NCI-H1694 (cell line): ENCODE measurements around the gene TMEM237.

Source experiments
- DNase-seq: peaks from one replicate; lab custom pipeline; 2025; lab: John Stamatoyannopoulos, UW

TMEM237 gene

DNA sequence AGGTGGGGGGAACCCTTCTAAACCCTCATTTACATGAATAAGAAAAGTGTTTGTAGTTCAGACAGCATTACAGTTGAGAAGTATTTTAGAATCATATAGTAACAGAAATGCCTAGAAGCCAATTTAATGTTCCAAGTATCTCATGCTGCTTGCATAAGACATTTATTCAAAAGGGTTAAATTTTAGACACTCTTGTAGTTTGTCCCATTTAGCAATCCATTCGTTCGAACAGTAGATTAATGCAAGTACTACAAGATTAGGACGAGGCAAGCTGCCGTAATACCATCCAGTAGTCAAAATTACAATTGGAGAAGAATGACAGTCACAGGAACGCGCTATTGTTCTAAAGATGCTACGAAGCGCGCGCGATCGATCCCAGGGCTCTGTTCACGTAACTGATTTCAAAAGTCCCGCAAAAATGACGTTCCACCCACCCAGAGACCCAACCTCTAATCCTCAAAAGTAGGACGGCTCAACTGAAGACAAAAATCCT, 1.2 kb downstream of the TMEM237 start:
- DNase-seq, result peak; percentile 81

DNA sequence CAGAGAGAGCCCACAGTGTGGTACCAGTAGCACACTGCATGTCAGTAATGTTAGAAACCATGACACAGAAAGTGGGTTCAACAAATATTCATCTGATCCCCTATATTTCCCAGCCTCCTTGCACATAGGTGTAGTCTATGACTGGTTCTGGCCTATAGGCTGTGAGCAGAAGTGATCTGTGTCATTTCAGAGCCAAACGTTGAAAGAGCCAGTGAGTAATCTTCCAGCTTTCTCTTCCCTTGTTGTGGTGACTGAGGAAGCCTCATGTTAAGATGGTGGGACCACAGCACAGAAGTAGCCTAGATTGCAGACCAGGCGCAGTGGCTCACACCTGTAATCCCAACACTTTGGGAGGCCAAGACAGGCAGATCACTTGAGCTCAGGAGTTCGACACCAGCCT, 4.1 kb downstream of the TMEM237 start:
- DNase-seq, result no peak

DNA sequence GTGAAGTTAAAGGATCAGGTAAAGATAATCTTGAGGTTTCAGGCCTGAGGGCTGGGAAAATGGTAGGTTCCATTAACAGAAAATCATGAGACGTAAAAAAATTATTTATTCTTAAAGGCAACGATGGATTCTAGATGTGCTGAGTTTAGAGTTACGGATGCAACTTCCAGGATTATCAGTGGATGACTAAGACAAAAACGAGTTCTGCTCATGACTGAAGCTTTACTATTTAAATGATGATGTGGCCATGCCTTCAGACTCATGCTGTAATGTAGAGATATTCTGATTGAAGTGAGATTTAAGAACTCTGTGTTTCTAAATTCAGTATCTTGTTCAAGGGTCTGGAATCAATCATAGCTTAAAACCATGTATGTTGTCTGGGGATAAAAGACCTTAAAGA, 5.0 kb downstream of the TMEM237 start:
- no peak for DNase-seq

DNA sequence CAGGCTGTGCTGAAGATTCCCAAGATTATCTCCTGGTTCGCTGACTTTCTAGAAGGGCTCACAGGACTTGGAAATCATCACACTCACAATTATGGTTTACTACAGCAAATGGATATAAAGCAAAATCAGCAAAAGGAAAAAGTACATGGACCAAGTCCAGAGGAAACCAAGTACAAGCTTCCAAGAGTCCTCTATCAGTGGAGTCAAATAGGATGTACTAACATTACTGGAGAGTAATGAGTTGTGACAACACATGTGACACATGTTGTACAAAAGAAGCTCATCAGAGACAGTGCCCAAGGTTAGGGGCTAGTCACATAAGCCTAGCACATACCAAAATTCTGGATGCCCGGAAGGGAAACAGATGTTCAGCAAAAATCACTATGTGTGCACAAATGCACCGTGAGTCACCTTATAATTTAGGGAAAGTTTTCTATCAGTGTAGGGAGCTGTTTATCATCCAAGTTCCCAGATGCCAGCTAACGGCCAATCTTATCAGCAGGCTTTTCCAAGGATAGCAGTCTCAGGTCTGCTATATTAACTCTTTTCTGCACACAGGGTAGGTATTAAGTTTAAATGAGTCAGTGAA, 9.5 kb downstream of the TMEM237 start:
- DNase-seq, result no peak

DNA sequence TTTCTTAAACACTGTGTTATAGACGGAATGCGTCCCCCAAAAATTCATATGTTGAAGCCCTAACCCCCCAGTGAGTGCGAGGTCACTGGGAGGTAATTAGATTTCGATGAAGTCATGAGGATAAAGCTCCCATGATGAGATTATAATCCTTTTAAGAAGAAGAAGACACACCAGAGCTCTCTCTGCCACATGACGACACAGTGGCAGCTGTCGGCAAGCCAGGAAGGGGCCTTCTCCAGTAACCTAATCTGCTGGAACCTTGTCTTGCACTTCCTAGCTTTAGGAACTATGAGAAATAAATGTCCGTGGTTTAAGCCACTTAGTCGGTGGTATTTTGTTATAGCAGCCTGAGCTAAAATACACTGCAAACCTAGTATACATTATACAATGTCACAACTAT, 12.3 kb downstream of the TMEM237 start:
- no peak for DNase-seq

DNA sequence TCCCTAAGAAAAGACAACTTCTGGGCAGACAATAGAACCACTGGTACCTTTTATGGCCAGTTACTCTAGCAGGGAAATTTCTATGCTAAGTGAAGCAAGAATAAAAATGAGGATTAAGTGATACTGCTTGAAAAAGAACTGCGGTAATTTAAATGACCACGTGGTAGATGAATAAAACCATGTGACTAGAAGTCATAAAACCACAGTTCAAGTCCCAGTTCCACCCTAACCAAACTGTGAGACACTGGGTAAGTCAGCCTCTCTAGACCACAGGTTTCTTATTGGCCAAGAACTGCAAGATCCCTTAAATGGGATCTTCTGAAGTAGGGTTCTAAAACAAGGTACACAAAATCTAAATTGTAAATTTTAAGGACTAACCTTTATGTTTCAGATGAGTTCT, 12.7 kb downstream of the TMEM237 start:
- no peak for DNase-seq

DNA sequence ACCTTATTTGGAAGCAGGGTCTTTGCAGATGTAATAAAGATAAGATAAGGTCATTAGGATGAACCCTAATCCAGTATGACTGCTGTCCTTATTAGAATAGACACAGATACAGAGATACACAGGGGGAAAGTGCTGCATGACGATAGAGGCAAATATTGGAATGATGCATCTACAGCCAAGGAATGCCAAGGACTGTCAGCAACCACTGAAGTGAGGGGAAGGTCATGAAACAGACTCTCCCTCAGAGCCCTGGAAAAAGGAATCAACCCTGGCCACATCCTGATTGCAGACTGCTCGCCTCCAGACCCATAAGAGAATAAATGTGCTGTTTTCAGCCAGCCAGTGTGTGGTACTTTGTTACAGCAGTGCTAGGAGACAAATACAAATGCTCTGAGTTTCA, 14.8 kb downstream of the TMEM237 start:
- no peak for DNase-seq

DNA sequence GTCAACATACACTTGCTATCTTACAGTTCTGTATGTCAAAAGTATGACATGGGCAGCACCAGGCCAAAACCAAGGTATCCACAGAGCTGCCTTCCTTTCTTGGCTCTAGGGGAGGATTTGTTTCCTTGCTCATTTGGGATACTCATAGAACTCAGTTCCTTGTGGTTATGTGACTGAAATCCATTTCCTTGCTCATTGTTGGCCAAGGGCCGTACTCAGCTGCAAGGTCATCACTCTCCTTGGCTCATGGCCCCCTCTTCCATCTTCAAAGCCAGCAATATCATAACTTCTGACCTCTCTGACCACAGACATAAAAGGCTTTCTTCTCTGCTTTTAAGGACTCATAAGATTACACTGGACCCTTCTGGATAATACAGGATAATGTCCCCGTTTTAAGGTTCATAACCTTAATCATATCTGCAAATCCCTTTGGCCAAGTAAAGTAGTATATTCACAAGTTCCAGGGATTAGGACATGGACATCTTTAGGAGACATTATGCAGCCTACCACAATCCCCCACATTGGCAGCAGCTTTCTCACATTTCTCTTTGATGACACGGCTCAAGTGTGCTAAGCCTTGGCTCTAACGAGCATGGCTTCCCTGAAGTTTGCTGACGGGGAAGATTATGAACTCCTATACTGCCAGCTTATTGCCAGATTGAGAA, 20.9 kb downstream of the TMEM237 start:
- no peak for DNase-seq

DNA sequence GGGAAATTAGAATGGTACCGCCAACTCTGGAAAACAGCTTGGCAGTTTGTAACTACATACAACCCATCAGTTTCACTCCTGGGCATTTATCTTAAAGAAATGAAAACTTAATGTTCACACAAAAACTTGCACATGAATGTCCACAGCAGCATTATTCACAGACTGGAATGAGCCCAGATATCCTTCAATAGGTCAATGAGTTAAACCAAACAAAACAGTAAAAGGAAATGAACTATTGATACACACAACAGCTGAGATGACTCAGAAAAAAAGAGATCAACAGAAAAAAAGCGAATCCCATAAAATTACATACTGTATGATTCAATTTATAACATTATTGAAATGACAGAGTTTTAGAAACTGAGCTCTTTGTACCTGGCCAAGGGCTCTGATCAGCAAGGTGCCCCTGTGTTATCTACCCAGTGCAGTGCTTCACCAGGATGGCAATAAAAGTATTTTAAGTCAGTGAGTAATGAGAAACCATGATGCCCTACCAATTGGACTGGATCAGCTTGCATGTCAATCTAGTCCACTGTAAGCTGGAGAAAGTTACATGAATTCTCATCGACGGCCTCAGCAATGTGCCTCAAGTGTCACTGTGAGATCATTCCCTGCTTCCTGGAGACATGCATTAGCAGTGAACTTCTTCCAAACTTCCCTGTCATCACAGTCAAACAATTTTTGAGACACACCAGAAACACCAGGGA, 21.9 kb downstream of the TMEM237 start:
- DNase-seq, result no peak

DNA sequence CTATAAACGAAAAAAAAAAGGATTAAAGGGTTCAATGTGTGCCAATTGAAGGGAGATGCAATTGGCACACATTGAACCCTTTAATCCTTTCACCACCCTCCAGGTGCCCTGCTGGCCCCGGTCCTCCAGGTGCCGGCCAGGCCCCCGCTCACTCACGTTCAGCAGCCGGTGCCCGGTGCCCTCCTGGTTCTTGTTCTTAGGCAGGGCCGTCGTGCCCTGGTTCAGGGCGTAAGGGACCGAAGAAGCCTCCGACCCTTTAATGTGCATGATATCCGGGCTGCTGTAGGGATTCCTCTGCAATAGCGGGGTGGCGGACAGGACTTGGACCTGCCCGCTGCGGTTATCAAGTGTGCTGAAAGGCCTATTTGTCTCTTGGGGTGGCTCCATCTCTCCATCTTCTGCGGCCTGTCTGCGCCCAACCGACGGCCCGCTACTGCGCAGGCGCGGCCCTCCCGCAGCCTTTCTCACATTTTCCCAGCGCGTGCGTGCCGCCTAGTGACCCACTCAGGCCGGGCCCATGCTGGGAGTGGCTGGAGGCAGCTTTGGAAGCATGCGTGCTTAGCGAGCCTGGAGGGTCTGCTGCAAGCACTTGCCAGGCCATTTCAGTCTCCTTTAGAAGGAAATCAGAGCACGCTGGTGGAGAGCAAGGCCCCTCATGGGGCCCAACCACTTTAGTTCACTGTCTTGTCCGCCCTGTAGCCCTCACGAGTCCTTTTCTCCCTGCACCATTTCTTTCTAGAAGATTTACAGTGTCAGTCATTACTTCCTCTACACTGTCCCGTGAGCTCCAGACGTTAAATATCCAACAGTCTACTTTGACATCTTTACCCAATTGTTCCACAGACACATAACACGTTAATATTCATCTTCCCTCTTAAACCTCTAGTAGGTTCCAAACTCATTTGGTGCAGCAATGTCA, 24.3 kb downstream of the TMEM237 start:
- no peak for DNase-seq

DNA sequence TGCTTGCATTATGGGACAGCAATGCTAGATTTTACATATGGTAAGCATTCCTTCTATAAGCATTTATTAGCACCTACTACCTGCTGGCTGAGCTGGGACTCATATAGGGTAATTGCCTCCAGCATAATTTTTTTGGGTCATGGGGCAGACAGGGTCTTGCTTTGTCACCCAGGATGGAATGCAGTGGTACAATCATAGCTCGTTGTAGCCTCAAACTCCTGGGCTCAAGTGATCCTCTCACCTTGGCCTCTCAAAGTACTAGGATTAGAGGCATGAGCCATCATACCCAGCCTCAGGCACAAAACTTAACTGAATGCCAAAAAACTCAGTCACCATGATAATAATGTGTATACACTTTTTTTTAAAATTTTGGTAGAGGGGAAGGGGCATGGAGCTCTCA, 35.3 kb downstream of the TMEM237 start:
- DNase-seq, result no peak

DNA sequence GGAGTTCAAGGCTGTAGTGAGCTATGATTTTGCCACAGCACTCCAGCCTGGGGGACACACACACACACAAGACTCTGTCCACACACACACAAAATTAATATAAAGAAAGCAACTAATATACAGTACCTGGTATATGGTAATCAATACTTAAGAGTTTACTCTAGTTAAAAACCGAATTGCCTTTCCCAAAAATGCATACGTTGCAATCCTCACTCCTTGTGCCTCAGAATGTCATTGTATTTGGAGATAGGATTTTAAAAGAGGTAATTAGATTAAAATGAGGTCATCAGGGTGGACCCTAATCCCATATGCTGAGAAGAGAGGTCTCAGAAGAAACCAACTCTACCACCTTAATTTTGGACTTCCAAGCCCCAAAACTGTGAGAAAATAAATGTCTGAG, 35.7 kb downstream of the TMEM237 start:
- DNase-seq, result no peak

DNA sequence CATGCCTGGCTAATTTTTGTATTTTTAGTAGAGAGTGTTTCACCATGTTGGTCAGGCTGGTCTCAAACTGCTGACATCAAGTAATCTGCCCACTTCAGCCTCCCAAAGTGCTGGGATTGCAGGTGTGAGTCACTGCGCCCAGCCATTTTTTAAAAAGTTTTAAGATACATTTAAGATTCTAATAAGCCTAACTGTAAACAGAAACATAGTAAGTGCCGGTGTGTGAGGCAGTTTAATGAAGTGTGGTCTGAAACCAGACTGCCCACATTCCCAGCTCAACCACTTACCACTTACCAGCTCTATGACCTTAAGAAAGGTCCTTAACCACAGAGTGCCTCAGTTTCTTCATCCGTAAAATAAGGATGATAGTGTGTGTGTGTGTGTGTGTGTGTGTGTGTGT, 42.4 kb downstream of the TMEM237 start:
- DNase-seq, result no peak

DNA sequence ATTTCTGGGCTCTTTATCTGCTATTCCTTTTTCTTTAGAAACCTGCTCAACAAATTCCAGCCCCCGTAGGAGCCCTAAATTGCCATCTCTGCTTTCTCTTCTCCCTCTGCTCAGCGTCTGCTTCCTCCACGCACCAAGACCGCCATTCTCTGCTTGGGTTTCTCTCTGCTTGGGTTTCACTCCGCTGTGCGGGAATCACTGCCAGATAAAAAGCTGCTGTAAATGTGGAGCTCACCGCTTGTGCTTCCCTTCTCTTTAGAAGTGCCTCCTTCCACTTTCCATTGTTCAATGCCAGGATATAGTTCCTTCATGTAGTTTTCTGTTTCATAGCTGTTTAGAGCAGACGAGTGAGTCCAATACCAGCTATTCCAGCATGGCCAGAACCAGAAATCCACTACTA, 45.9 kb downstream of the TMEM237 start:
- DNase-seq, result no peak

DNA sequence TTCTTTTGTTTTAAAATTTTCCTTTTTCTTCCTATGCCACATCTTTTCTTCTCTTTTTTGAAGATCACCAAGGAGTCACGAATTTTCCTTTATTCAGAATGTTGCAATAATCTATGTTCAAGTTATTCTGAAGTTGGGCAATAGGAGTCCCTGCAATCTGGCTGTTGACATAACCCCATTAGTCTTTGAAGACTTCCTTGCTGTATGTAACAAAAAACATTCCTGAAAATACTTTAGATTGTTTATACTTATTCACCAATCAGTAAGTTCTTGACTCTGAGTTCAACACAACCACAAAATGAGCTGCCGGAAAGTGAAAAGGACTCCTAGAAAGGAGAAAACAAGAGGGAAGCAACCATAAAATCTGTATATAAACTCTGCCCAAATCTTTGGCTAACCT, 62.8 kb downstream of the TMEM237 start:
- no peak for DNase-seq

DNA sequence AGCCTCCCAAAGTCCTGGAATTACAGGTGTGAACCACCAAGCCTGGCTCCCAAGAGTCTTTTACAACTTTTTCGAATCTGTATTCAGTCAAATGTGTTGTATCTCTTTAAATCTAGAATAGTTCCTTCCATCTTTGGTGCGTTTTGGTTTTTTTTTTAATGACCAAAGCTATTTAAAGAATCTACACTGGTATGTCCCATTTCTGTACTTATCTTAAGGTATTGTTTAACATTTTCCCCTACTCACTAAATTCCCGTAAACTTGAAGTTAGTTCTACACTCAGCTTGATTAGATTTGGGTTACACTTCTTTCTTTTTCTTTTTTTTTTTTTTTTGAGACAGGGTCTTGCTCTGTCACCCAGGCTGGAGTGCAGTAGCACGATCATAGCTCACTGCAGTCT, 63.8 kb downstream of the TMEM237 start:
- no peak for DNase-seq

DNA sequence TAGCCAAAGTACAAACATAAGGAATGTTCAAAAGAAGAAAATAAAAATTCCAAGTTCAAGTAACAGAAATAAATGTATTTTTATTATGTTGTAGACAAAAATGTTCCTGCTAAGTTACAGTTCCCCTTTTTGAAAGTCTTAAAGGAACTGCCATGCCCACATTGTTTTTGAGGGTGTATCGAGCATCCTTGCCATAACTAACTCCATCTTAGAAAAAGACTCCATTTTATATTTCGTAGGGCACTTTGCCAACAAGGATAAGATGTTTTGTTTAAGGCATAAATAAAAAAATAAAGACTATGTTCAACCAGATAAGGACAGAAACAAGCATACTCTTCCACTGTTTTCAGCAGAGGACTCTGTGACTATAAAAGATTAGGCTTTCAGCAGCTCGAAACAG, 67.3 kb downstream of the TMEM237 start:
- no peak for DNase-seq

DNA sequence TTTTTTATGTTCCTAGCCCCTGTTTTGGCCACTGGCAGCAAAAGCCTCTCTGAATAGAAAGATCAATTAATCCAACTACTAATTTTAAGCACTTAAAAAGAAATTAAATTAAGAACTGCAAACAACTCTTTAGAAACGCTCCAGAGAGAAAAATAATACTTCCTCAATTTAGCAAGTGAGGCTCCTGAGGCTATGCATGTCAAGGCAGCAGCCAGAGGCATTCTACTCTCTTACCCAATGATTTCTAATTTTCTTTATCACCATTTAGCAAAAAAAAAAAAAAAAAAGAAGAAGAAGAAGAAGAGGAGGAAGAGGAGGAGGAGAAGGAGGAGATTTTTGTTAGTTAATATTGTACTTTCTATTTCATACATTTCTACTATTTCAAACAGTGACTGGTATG, 68.5 kb downstream of the TMEM237 start:
- DNase-seq, result no peak

DNA sequence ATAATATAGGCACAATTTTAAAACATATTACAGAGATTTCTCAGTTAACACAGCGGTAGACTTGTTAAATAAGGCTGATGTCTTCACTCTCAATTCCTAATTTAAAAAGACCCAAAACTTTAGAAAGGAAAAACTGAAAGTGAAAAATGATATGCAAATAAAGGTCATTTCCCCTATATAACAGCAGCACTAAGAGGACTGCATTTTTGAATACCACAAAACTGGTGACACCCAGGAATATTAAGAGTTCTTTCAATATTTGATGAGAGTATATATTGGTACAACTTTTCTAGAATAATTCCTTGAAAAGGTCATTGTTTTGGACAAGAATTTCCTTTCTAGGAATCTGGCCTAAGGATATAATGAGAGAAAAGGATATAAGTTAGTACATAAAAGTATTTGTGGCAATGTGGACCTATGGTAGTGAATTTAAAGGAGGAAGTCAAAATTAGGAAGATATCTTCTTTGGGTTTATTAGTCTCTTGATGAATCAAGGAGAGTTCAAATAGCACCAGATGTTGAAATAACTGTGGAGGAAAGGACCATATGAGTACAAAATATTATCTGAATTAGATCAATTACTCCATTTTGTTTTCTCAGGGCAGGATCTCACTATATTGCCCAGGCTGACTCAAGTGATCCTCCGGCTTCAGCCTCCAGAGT, 70.3 kb downstream of the TMEM237 start:
- DNase-seq, result no peak
